ENCODE results near the gene HK1.

The HK1 gene

GRCh38 chr10:69318106-69318866 lies 40.0 kb downstream of the HK1 start (continued):
- TF ChIP-seq ZSCAN5A (tag by site-specific recombination; IDR thresholded peaks at IDR 0.05) (peak; percentile 36; the same call in 1 of the 2 replicates), ZNF449 (tag by site-specific recombination; IDR thresholded peaks at IDR 0.05) (peak; percentile 41; the same call in 1 of the 2 replicates), ZNF677 (tag by site-specific recombination; IDR thresholded peaks at IDR 0.05) (peak; percentile 28; the same call in 1 of the 2 replicates), HOXA7 (CRISPR knock-in tag; IDR thresholded peaks at IDR 0.05; ENCODE audit: borderline replicate concordance) (no peak), ZNF610 (tag by site-specific recombination; IDR thresholded peaks at IDR 0.05; ENCODE audit: borderline replicate concordance) (peak; percentile 52; the same call in 1 of the 2 replicates), ZNF292 (tag by site-specific recombination; IDR thresholded peaks at IDR 0.05; ENCODE audit: borderline replicate concordance, low read depth) (no peak), ZBTB26 (tag by site-specific recombination; optimal IDR thresholded peaks at IDR 0.05) (peak; percentile 92), ZNF768 (tag by site-specific recombination; IDR thresholded peaks at IDR 0.05) (no peak), GLIS2 (tag by site-specific recombination; IDR thresholded peaks at IDR 0.05) (peak; percentile 72), ZNF132 (tag by site-specific recombination; IDR thresholded peaks at IDR 0.05; ENCODE audit: borderline replicate concordance) (no peak), PRDM4 (tag by site-specific recombination; IDR thresholded peaks at IDR 0.05) (no peak), KLF9 (tag by site-specific recombination; IDR thresholded peaks at IDR 0.05; ENCODE audit: low read depth) (peak; percentile 78), ZEB2 (tag by site-specific recombination; IDR thresholded peaks at IDR 0.05) (peak; percentile 49), ZNF10 (tag by site-specific recombination; IDR thresholded peaks at IDR 0.05) (peak; percentile 63), ZNF112 (tag by site-specific recombination; IDR thresholded peaks at IDR 0.05) (no peak), ZNF707 (tag by site-specific recombination; IDR thresholded peaks at IDR 0.05) (no peak), HOXC10 (CRISPR knock-in tag; IDR thresholded peaks at IDR 0.05) (0 out of 2 replicates have a peak, but pooled peaks have one; percentile 36), KLF16 (tag by site-specific recombination; IDR thresholded peaks at IDR 0.05) (0 out of 2 replicates have a peak, but pooled peaks have one; percentile 33), SP2 (tag by site-specific recombination; IDR thresholded peaks at IDR 0.05) (peak; percentile 77), ZNF133 (tag by site-specific recombination; IDR thresholded peaks at IDR 0.05) (no peak), SP3 (tag by site-specific recombination; IDR thresholded peaks at IDR 0.05) (peak; percentile 80), ZNF48 (tag by site-specific recombination; IDR thresholded peaks at IDR 0.05) (no peak), HIC1 (tag by site-specific recombination; IDR thresholded peaks at IDR 0.05) (peak; percentile 80), ZNF501 (tag by site-specific recombination; IDR thresholded peaks at IDR 0.05) (peak; percentile 80), ZNF701 (tag by site-specific recombination; IDR thresholded peaks at IDR 0.05) (no peak), ZNF843 (tag by site-specific recombination; IDR thresholded peaks at IDR 0.05) (peak; percentile 28; the same call in 1 of the 2 replicates), RBAK (tag by site-specific recombination; IDR thresholded peaks at IDR 0.05) (no peak), ZNF561 (tag by site-specific recombination; IDR thresholded peaks at IDR 0.05; ENCODE audit: borderline replicate concordance) (peak; percentile 86)

All from HEK293 (cell line).